Lower leg skin (tissue), 3 donors: ENCODE data around the gene RNF213.

Experiments
- POLR2A ChIP-seq, 2 donors: fragments of 450-650 bp; IDR thresholded peaks; one replicate each; pipeline ENCODE4 v1.6.1; 2016 to 2017; ENCODE audit warnings: antibody characterized with exemption in 2 of 2, mild to moderate bottlenecking in 1 of 2, moderate library complexity in 1 of 2
- TF ChIP-seq, protein P1 (sequence below), 3 donors: fragments of 450-650 bp; IDR thresholded peaks; one replicate each; pipeline ENCODE4 v1.5.1; 2016; ENCODE audit warnings: antibody characterized with exemption in 3 of 3, mild to moderate bottlenecking in 3 of 3, moderate library complexity in 2 of 3

GRCh38 chr17:80331820-80332219 lies 71.2 kb downstream of the RNF213 start:
- TF ChIP-seq POLR2A (IDR thresholded peaks at IDR 0.05): no peak
- TF ChIP-seq, protein P1, sequence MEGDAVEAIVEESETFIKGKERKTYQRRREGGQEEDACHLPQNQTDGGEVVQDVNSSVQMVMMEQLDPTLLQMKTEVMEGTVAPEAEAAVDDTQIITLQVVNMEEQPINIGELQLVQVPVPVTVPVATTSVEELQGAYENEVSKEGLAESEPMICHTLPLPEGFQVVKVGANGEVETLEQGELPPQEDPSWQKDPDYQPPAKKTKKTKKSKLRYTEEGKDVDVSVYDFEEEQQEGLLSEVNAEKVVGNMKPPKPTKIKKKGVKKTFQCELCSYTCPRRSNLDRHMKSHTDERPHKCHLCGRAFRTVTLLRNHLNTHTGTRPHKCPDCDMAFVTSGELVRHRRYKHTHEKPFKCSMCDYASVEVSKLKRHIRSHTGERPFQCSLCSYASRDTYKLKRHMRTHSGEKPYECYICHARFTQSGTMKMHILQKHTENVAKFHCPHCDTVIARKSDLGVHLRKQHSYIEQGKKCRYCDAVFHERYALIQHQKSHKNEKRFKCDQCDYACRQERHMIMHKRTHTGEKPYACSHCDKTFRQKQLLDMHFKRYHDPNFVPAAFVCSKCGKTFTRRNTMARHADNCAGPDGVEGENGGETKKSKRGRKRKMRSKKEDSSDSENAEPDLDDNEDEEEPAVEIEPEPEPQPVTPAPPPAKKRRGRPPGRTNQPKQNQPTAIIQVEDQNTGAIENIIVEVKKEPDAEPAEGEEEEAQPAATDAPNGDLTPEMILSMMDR (IDR thresholded peaks at IDR 0.05): no peak
